Astrocyte (in vitro differentiated cells and primary cell): Measurements from ENCODE around the gene VAV2.

ENCODE experiments used
- CTCF ChIP-seq: IDR thresholded peaks from 2 replicates; pipeline ENCODE4 v1.5.1; 2011; ENCODE audit warnings: low read depth, mild to moderate bottlenecking, inconsistent platforms, low read length, moderate library complexity; ENCODE audit not compliant: insufficient read depth
- EZH2 ChIP-seq: IDR thresholded peaks from 2 replicates; pipeline ENCODE4 v1.6.1; 2012; ENCODE audit warnings: mild to moderate bottlenecking, low read length, inconsistent platforms; ENCODE audit not compliant: insufficient read depth

GRCh38 chr9:133811471-133811870, 180.7 kb downstream of the VAV2 start:
- TF ChIP-seq EZH2, result no peak
- no peak for TF ChIP-seq CTCF
